ENCODE results near the gene ZNF710.

GRCh38 chr15:90071220-90071807 lies 70.2 kb downstream of the ZNF710 start:
- peak; percentile 61 to 92 (median 85) for TF ChIP-seq CTCF (IDR thresholded peaks at IDR 0.05 in 8 of 11, conservative IDR thresholded peaks at IDR 0.05 in 3 of 11)
- peak in 1 of 3 donors; percentile 52 for TF ChIP-seq POLR2AphosphoS5 (IDR thresholded peaks at IDR 0.05)
- TF ChIP-seq POLR2A (IDR thresholded peaks at IDR 0.05) = no peak
